OCI-M2 (cell line): ENCODE results near the gene FGFBP2.

Experiments
- DNase-seq: peaks from one replicate; lab custom pipeline; 2025; ENCODE audit not compliant: unreplicated experiment; lab: John Stamatoyannopoulos, UW

FGFBP2 gene, protein sequence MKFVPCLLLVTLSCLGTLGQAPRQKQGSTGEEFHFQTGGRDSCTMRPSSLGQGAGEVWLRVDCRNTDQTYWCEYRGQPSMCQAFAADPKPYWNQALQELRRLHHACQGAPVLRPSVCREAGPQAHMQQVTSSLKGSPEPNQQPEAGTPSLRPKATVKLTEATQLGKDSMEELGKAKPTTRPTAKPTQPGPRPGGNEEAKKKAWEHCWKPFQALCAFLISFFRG

DNA sequence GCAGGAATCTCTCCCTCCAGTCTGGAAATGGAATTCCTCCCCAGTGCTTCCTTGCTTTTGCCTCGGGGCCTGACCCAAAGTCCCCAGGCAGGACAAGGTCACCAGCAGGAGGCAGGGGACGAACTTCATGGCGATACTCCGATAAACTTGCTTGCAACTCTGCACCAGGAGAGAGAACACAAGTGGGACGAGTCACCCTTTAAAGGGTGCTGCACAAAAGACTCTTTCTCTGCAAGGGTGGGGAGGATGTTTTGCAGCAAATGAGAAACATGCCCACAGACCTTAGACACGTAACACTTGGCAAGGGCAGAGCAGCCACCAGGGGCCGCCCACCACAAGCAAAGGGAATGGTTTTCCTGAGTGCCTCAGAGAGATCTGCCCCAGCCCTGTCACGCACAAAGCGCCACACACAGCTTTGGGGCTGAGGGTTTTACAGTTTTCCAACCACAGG is at the start of gene FGFBP2:
FGFBP2 (minus strand) TSS at position 175 of the 451 bp plus-strand sequence; CDS start at position 129, 46 bp downstream.
- no peak for DNase-seq

DNA sequence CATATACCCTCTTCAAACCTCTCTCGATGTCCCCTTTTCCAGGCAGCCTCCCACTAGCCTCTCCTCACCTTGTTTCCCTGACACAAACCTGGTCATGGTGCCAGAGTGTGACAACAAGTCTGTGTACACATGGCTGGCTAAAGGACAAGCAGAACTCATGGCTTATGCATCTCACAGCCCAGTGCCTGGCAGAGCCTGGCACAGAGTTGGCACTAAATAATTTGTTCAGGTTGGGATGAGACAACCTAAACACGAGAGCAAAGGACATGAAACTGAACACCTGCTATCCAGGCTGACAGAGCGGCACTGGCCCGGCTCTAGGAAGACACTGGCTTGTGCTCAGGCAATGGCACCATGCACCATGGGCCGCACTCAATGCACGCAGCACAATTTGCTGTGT is 48.2 kb upstream of the FGFBP2 start:
- no peak for DNase-seq

- DNase-seq = no peak
Measured at GRCh38 chr4:16009153-16009552, 46.2 kb upstream of the FGFBP2 start.

DNA sequence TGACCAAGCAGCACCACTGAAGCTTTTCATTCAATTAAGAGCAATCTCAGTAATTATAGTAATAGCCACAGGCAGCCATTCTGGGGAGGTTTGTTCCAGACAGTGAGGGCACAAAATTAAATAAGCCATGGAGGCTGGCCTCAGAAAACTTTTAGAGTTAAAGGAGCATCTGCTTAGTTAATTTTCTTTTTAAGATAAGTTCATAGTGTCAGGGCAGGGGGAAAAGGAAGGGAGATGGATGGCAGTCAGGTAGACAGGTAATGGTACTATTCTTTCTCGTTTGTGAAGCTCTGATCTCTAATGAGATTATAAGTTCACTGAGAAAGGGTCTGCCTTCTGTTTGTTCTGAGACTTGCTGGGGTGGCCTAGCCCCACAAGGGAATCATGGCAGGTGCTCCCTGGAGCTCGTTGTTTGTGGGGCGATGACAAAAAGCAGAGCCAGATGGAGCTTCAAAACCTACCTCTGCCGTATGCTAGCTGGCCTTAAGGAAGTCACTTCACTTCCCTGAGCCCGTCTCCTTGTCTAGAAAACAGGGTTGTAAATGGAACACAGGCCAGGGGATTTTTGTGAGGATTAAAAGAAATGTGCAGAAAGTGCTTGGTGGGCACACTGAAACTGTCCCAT is 44.6 kb upstream of the FGFBP2 start:
- no peak for DNase-seq

GRCh38 chr4:16006771-16007446 is 43.9 kb upstream of the FGFBP2 start:
- DNase-seq = no peak

DNA sequence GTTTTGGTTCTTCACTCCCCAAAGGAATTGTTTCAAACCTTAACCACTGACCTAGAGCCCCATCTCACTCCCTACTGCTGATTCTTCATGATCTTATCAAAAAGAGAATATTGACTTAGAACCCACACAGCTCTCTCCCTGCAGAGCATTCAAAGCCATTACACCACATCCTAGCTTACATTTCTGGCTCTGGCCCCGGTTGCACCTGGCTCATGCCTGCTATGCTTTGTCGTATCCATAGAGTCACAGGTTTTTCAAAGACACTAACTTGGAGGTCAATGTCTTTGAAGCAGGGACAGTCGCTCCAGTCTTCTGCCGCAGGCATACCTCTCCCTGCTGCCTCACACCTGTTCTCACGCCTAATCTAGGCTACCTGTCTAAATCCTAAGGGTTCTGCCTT is 42.7 kb upstream of the FGFBP2 start:
- DNase-seq = no peak

- no peak for DNase-seq
Measured at GRCh38 chr4:16001484-16001858, 38.5 kb upstream of the FGFBP2 start.

DNA sequence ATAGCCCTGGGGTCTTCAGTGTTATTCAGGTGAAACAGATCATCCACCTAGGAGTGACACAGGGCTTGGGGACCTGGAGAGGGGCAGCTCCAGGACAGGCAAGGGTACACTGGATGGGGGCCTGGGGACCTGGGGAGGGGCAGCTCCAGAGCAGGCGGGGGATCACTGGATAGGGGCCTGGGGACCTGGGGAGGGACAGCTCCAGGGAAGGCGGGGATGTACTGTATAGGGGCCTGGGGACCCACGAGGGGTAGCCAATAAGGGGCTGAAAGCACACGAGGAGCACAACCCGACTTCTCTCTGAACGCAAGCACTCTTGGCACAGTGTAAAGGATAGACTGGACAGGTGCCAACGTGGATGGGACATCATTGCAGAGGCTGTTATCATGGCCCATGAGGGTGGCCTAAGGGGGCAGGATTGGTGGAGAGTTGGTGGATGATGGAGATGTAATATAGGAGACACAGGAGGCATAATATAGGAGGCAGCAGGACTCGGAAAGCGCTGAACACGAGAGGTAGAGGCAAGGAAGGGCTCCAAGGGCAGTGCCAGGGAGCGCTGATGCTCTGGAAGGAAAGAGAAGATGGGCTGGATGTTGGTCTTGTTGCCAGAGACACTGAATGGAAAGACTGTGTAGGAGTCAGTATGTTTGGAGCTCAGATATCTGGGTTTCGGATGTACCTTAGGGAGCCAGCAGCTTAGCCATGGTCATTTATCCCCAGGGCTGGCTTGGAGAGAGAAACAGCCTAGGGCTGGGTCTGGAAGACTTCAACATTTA is 37.9 kb upstream of the FGFBP2 start:
- no peak for DNase-seq

GRCh38 chr4:15996773-15997172 is 33.8 kb upstream of the FGFBP2 start:
- DNase-seq = no peak

DNA sequence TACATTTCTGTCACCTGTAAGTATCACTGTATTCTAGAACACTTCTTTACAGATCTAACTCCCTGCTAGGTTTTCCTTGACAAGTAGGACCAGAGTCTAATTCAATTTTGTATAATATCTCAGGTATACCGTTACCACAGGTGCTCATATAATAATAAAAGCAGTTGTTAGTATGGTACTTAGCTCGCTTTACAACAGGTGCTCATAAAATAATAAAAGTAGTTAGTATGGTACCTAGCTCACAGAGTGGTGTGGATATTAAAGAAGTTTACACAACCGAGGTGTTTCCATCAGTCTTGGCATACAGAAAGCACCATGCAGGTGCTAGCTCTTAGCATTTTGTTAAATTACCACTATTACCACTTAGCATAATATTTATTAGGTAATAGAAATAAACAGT is 32.9 kb upstream of the FGFBP2 start:
- DNase-seq = no peak

GRCh38 chr4:15992167-15992485 is 29.2 kb upstream of the FGFBP2 start:
- DNase-seq = no peak

GRCh38 chr4:15990570-15991285 is 27.8 kb upstream of the FGFBP2 start:
- no peak for DNase-seq

- DNase-seq = no peak
Measured at GRCh38 chr4:15989424-15989823, 26.4 kb upstream of the FGFBP2 start.

DNA sequence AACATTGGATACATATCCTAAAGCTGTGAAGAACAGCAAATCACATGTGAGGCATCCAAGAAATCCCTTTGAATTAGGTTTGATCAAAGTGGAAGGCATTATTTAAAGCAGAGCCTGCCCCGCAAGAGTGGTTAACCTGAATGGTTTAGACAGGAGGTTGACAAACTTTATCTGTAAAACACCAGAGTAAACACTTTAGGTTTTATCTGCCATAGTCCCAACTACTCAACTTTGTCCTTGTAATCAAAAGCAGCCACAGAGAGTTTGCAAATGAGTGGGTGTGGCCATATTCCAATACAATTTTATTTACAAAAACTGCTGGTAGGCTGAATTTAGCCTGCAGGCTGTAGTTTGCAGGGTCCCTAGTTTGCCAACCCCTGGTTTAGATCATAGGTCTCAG is 25.2 kb upstream of the FGFBP2 start:
- DNase-seq = no peak

DNA sequence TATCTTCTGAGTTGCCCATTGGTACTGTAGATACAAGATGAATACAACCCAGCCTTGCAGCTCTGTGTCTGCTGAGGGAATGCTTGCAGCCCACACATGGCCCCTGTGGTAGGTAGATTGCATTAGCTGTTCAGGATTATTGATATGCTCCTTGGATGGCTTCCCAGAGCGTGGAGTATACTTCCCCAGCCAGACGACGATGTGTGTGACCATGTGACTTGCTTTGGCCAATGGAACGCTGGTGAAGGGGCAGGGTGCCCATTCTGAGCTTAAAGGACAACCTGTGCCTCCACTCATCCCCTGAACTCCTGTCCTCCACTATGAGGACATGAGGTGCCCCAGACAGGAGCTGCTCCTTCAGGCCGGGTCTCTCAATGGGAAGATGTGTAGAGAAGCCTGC is 23.9 kb upstream of the FGFBP2 start:
- DNase-seq = no peak

DNA sequence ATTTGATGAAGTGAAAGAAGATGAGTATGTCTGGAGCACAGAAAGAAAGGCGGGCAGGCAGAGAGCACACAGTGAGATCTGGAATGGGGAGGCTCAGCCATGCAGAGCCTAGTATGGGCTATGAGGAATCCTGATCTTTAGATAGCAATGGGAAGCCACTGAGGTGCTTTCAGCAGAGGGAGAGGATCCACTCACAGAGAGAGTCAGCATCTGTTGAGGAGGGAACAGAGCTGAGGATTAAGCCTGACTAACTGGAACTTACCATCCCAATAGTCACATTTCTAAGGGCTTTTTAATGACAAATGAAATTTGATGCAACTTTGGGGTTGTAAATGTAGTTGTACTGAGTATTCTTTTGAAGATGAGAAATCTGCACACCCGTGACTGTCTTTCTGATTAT is 20.6 kb upstream of the FGFBP2 start:
- no peak for DNase-seq

- no peak for DNase-seq
Measured at GRCh38 chr4:15982842-15983524, 20.0 kb upstream of the FGFBP2 start.

DNA sequence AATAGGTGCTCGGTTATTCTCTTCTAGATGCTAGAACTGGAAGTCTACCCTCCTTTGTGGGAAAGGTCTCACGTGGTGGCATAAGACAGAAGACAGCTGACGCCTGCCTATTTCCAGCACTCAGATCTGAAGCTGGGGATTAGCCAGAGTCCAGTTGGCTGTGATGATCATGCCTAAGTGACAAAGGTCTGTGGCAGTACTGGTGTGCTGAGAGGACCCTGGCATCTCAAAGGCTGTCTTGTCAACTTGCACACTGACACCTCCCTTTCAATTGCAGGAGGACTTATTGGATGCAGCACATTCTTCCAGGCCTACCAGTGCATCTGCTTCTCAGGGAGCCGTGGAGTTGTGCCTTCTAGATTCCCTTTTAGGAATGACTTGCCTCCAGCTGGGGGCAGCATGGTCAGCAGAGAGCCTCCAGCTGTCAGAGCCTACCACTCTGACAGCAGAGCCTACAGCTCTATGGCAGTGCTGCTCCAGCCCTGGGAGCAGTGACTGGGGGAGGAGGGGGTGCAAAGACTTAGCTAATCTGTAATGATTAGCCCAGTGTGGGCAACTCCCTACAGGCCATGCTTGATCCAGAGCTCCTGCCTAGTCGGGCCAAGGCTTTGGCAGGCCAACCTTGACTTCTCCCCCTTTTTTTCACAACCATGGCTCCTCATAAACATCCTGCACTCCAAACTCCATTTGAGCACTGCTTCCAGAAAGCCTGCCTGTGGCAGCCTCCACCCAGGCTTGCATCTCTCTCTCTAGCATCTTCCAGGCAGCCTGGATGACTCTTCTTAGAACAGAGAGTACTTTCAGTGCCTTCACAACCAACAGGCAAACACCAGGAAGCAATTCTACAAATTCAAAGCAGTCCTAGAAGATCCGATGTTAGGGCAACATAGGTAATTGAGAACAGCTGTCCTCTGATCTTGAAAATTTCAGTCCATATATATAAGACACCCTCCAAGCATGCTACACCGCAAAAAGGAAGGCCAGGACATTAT is 13.8 kb upstream of the FGFBP2 start:
- no peak for DNase-seq

DNA sequence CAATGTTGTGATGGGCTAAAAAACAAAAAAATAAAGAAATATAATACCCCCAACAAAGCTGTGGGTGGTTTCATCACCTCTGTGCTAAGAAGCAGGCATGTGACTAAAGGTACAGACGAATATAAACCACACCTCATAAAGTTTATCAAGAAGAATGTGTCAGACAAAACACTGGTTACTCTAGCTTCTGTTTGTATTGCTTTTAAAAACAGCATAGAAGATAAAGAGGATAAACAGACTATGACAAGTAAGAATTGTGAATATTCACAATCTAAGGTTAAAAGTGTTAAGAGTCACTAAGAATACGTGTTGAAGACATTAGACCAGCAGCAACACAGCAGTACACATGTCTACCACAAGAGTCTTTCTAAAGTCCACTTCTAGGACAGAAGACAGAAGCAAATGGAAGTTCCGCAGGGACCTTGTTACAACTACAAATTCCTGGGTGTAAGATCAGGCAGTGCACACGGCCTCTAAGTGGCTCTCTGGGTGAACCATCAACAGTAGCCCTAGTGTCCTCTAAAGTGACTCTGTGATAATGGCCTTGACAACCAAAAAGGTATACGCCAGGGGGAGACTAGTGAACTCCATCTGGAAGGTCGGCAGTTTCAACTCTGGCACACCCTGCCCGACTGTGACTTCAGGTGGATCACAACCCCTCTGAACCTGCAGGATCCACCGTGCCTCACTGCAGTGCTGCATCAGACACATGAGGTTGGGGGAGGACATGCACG is 8.3 kb upstream of the FGFBP2 start:
- no peak for DNase-seq
